Urothelium cell line (cell line): ENCODE measurements around the gene EHD1.
"Not testable (repeated sequence)": the region's sequence is repeated elsewhere in the genome, so short reads cannot be mapped to it uniquely, and the experiment has no call there.

Experiments used
- DNase-seq: peaks from one replicate; pipeline ENCODE4 v3.0.0; 2011; ENCODE audit warnings: low spot score, mixed read lengths
- FAIRE-seq: peaks from 2 replicates; lab custom pipeline; 2011; peaks lifted over from hg19 to GRCh38; lab: Jason Lieb, UNC

EHD1 gene

DNA sequence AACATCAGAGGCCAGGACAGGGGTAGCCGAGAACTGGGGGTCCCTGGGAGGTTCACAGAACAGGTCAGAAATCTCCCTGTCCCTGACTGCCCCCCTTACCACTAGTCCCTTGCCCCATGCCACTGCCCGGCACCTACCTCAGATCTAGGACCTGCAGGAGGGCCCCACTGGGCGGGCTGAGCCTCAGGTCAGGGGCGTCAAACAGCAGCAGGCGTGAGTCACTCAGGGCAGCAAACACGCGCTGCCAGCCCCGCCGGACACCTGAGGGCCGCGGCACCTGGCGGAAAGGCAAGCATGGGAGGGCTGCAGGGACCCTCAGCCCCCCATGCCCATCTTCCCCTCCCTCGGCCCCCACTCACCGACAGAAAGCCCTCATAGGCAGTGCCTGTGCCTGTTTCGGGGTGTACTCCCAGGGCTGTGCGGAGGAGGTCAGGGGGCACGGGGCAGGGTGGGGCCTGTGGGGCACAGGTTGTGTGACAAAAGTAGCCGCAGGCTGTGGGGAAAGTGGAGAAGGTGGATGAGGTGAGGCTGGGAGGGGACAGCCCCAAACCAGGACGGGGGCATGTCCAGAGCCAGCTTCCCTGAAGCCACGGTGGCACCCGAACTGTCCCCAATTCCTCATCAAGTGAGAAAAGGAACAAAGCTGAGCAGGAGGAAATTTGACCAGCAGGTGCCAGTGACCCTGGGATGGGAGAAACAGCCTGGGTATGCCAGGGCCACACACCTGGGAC is 45.8 kb downstream of the EHD1 start:
- DNase-seq = no peak
- FAIRE-seq = no peak

DNA sequence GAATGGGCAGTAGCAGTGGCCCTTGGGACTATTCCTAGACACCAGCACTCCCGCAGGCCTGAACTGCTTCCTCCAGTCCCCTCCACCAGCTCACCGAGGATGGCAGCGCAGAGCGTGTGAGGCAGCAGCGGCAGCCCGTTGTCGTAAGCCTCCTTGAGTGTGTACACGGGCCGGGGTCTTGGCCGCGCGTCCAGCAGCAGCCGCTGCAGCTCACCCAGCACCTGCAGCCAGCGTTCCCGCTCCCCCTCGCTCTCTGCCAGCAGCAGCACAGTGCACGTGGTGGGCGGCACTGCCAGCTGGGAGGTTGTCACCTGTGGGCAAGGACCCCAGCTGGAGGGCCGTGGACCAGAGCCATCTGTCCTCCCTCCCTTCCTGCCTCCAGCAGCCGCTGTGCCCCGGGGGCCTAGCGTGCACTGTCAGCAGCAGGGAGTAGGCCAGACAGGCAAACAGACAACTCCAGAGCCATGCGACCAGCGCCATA is 47.0 kb downstream of the EHD1 start:
- FAIRE-seq (no peak), DNase-seq (no peak)

DNA sequence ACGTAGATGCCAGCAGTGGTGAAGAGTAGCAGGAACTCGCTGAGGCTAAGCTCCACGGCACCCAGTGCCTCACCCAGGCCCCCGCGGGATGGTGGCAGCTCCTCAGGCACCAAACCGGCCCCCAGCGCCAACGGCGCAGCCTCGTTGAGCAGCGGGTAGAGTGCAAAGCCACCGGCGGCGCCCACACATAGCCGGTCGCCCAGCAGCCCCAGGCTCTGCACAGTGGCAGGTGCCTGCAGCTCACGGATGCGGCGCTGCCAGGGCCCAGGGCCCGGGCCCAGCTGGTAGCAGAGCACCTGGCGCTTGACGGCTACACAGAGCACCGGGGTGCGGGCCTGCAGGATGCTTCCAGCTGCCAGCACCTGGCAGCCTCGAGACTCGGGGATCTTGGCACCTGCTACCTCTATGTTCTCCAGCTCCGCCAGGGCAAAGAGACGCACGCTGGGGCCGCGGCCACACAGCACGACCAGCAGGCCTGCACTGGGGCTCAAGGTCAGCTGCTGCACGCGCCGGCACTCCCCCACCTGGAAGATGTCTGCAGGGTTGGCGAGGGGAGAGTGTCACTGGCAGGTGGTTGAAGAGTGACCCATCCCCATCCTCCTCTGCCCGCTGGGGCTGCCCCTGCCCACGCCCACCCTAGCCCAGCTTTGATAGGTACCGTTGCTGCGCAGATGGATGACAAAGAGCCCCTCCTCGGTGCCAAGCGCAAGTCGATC is 48.7 kb downstream of the EHD1 start:
- FAIRE-seq = no peak
- DNase-seq = no peak

DNA sequence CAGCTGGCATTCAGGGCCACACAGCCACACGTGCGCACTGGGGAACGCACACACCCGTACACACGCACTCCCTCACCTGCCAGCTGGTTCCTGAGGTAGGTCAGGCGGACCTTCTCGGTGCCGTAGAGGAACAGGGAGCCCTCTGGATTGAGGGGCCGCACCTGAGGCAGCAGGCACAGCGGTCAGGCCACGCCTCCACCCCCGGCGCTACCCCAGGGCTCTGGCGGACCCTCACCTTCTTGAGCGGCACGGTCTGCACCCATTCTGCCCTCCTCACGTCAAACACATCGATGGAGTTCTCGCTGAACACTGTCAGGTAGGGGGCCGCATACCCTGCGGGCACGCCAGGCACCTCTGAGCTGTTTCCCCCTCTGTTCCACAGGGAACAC is 51.0 kb downstream of the EHD1 start:
- DNase-seq (no peak), FAIRE-seq (peak; percentile 40)

DNA sequence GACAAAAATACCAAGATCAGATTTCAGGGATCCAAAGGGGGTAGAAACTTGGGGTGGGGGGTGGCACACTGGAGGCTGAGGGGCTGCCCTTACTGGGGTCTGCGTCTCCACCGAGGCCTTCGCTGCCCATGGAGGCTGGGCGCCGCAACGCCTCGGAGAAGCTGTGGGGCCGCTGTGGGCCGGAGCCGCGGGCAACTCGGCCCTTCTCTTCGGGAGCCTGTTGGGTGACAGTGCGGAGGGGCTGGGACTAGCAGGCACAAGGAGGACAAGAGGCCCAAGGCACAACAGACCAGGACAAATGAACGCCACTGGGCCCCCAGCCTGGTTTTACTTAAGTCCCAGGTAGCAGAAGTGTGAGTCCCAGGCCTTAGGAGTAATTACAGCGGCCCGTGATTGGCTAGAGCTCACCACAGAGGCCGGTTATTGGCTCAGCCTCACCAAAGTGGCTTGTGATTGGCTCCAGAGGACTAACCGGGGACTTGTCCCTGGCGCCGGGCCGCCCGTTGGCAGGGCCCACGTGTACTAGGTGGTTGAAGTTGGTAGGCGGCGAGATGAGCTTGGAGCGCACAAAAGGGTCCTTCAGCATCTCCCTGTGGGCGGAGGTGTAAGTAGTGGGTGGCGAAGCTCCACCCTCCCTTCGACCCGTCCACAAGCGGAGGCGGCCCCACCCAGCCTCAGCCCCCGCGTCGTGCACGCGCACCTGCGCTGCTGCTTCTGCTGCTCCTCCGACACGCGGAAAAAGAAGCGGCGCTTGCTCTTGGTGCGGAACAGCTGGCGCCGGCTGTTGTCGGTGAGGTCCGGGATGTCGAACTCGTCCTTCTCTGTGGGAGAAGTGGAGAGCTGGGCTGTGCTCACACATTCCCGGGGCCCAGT is 51.6 kb downstream of the EHD1 start:
- FAIRE-seq (no peak), DNase-seq (no peak)

DNA sequence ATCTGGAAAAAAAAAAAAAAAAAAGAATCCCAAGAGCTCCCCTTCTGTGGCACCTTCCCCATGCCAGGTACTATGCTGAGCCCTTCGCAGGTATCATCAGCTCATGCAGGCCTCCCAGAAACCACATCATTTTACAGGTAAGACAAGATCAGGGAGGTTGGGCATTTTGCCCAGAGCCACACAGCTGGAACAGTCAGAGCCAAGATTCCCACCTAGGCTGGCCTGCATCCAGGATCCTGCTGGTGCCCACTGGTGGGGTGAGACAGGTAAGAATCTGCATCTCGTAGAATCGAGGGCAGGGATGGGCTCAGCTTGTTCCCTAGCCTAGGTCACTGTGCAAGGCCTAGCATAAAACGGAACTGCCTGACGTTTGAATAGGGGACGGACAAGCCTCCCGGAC is 52.4 kb downstream of the EHD1 start:
- DNase-seq = no peak
- no peak for FAIRE-seq

DNA sequence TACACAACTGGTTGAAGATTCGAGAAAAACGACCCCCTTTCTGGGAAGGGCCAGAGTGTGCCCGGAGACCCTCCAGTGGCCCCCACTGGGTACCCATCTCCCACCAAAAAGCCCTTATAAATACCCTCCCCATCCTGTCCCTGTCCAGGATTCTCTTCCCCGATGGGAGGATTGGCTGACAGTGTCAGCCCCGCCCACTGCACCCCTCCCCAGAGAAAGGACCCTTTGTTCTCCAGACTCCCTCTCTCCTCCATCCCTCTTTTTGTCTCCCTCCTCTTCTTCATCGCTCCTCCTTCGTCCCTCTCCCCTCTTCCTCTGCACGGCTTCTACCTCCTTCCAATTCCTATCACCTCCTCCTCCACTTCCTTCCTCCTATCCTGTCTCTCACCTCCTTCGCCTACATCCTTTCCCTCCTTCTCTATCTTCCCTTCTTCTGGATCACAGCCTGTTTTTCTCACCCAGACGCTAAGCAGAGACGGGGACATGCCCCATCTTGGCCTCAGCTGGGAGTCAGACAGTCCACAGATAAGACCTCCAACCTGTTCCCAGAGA is 54.8 kb downstream of the EHD1 start:
- FAIRE-seq = no peak
- no peak for DNase-seq

DNA sequence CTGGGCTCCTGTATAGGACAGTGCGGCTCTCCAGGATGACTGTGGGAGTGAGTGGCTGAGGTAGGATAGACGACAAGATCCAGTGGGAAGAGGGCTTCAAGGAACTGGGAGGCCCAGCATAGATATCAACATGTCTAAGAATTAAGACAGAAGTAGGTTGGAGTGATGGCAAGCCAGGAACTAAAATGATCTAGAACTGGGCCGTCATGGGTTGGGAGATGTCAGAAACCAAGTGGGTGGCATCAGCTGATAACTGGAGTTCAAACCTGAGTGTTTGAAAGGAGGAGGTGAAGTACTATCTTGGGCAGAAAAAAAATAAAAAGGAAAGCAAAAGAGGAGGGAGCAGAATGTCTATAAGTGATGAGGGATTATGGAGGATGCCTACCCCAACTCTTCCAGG is 60.9 kb downstream of the EHD1 start:
- no peak for DNase-seq
- no peak for FAIRE-seq

DNA sequence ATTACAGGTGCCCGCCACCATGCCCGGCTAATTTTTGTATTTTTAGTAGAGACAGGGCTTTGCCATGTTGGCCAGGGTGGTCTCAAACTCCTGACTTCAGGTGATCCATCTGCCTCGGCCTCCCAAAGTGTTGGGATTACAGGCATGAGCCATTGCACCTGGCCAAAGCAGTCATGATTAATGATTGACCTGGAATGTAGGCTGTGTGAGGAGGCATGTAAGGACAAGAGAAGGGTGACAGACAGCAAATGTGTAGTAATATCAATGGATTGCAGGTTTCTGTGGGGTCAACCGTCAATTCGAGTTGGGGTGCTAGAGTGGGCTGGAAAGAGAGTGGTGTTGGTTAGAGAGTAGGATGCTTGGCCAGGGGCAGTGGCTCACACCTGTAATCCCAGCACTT is 63.0 kb downstream of the EHD1 start:
- FAIRE-seq, DNase-seq: not testable (repeated sequence)

DNA sequence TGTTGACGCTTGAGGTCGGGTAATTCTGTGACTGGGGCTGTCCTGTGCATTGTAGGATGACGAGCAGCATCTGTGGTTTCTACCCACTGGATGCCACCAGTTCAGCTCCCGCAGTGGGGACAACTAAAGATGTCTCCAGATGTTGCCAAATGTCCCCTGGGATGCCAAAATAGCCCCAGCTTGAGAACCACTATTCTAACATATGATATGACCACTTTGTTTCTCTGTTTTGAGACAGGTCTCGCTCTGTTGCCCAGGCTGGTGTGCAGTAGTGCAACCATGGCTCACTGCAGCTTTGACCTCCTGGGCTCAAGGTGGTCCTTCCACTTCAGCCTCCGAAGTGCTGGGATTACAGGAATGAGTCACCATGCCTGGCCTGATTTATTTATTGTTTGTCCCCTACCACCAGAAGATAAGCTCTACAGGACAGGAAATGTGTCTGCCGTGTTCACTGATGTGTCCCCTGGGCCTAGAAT is 63.7 kb downstream of the EHD1 start:
- FAIRE-seq (no peak), DNase-seq (no peak)

DNA sequence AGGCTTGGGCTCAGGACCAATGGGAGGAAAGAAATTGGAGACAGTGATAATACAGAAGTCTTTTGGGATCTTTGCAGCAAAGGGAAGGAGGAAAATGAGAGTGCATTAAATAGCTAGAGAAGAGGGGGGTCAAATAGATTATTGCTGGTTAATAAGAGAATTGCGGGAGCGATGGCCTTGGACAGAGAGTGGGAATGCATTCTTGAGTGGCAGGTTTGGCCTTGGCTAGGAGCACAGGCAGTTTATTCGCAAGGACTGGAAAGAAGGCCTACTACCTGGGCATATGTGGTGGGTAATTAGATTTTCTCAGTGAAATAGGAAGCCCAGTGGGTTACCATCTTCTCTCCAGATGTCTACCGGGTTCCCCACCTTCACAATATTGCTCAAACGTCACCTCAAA is 64.6 kb downstream of the EHD1 start:
- no peak for FAIRE-seq
- DNase-seq = no peak

DNA sequence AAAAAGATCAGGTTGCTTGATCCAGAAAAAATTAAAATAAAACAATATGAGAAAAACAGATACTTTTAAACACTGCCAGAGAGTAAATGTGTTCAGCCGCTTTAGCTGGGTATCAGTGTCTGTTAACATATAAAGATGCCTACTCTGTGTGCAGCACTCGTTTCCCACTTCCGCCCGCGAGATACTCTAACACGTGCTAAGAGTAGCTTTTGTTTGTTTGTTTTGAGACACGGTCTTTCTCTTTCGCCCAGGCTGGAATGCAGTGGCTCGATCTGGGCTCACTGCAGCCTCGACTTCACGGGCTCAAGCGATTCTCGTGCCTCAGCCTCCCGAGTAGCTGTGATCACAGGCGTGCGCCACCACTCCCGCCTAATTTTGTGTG is 67.5 kb downstream of the EHD1 start:
- no peak for FAIRE-seq
- no peak for DNase-seq

DNA sequence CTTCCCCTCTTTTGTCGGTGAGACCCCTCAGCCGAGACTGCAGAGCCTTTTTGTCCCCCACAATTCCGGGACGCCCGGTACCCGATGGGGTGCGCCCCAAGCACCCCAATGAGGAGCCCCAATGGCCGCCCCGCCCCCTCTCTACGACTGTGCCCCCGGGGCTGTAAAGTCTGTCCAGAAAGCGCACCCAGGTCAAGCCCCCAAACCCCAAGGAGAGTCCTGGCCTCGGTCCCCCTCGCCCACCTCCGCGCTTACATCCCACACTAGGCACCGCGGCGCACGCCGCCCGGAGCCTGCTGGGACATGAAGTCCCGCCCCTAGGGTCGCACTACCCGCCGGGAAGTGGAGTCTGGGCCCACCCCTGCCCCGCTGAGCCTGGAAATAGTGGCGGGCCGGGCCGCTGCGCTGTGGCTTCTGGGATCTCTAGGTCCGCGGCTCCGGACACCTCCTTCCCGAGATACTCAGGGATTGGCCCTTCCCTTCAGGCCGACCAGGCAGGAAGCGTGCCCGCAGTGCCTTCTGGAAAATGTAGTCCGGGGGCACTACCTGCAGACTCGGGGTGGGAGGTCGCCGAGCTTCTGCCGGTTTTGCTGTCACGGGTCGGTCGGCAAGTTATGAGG is 68.0 kb downstream of the EHD1 start, which contains the start of gene MEN1:
Gene MEN1, minus strand, starts transcription at position 281 of the 620 bp plus-strand sequence. CDS start 442 bp downstream, outside the sequence.
- DNase-seq (peak; percentile 98), FAIRE-seq (no peak)

DNA sequence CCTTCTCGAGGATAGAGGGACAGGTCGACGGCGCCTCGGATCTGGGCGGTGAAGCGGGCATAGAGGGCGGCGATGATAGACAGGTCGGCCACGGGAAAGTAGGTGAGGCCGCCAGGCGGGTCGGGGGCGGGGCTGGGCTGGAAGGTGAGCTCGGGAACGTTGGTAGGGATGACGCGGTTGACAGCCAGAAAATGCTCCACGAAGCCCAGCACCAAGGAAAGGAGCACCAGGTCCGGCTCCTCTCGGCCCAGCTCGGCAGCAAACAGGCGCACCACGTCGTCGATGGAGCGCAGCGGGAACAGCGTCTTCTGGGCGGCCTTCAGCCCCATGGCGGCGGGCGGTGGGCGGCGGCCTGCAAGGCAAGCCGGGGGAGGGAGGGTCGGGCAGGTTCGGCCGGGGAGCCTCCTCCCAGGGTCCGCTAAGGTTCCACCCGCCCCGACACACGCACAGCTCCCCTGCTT is 68.6 kb downstream of the EHD1 start:
- peak; percentile 19 for DNase-seq
- FAIRE-seq = no peak

DNA sequence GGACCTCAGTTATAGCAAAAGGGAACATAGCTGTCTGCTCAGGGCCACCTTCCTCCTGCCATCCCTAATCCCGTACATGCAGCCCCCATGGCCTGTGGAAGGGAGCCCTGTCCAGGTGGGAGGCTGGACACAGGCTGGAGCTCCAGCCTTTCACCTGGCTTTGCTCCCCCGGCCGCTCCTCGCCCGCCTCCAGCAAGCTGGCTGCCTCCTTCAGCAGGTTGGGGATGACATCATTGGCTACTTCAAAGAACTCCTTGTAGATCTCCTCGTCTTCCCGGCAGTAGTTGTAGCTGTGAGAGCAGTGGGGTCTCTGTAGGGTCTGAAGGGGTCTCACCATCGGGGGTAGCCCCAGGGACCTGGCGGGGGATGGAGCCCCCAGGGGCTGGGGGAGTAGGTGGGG is 72.9 kb downstream of the EHD1 start:
- no peak for FAIRE-seq
- no peak for DNase-seq

DNA sequence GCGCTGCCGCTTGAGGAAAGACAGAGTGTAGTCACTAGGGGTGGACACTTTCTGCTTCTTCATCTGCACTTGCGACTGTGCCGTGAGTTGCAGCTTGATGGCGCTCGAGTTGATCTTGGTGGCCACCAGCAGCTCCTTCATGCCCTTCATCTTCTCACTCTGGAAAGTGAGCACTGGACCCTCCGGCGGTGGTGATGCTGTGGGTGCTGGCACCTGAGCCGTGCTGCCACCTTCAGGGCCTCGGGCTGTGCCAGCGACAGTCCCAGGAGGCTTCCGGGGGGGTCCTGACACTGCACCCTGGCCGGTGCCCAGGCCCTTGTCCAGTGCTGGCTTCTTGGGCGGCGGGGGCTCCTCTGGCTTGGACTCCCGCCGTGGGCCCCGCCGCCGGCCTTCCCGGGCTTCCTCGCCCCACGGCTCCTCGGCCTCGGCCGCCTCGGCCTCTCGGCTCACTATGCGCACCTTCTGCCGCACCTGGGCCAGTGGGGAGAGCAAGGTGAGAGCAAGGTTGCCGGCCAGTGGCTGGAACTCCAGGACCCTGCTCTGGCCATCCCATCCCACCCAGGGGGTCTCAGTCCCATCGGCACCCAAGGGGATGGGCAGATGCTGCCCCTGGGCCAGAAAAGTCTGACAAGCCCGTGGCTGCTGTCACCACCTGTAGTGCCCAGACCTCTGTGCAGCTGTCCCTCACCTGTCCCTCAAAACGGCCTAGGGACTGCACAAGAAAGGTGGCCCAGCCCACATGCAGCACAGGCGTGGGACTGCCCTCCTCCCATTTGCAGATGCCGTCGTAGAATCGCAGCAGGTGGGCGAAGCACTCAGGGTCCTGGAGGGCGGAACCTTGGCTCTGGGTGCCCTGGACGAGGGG is 73.8 kb downstream of the EHD1 start:
- FAIRE-seq (no peak), DNase-seq (no peak)

DNA sequence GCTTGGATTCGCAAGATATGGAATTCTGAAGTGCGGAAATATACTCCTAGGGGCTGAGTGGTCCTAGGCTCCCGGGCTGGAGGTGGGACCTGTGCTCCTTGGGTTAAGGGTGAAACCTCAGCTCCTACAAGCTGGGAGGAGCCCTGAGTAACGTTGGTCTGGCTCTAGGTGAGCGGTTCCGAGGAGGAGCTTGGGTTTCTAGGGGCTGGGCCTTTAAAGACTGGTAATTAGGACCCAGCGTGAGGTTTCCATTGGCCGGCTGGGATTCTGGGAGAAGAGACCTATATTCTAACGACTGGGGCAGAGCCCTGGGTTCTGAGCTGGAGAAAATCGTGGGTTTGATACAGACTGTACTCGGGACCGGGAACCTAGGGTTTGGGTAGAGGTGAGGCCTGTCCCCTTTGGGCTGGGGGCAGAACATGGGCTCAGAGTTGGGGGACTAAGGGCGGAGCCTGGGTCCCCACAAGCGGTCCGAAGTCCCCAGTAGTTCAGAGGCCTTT is 74.5 kb downstream of the EHD1 start:
- no peak for FAIRE-seq

DNA sequence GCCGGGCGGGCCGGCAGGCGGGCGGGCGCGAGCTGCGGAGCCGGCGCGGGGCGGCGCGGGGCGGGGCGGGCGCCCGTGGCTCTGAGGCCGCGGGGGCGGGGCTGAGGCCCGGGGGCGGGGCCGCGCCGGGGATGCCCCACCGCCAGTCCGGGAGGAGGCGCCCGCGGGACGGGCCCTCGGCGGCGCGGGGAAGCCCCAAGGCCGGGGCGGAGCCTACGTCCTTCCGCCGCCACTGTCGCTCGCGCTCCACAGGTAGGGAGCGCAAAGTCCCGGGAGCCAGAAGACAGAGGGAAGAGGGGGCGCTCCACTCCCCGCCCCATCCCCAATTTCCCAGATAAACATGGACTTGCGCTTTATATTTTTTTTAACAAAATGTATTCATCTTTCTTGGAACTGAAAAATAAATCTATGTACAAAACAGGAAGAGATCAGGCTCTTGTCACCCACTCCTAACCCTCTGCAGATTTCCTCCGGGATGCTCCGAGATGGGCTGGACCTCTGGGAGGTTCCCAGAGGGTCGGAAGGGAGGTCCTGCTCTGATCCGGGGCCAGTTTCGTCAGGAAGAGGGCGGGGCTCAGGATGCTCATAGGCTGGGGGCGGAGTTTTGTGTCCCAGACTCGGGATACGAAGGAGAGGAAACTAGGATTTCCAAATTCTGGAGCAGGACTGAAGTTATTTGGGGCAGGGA is 75.1 kb downstream of the EHD1 start, which contains the start of gene MAP4K2:
Gene MAP4K2, minus strand, starts transcription at position 57 of the 688 bp plus-strand sequence. CDS start 65 bp downstream, outside the sequence.
- DNase-seq (peak; percentile 97), FAIRE-seq (no peak)

More for the DNA sequence above, 74.5 kb downstream of the EHD1 start:
- DNase-seq = no peak
